ENCODE measurements around the gene RCL1.

RCL1 gene

DNA sequence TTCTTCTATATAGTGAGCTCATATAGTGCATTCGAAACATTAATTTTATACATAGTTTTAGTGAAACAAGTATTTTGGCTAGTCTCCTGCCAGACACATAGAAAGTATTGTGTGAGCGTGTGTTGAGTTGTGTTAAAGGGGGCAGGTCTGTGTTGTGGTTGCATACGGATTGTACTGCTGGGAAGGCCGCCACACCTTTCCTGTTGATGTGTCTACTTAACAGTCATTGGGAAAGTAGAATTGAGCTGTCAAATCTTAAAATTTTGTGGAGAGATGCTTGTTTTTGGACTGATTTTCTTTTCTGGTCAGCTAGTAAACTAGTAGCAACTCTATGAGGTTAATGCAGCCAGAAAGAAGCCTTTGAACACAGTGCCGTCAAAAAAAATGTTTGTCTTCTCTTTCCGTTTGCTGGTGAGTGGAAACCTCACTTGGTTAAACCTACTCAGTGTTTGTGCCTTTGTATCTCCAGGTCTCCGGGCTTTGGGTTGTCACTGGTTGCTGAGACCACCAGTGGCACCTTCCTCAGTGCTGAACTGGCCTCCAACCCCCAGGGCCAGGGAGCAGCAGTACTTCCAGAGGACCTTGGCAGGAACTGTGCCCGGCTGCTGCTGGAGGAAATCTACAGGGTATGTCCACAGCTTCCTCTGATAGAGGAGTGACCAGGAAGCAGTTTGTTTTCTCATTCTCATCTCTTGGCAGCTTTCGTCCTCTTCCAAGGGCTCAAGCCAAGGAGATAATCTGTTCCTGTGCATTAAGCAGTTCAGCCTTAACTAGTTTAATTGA is 51.5 kb downstream of the RCL1 start:
- DNase-seq = no peak

- DNase-seq = no peak
These were observed 56.6 kb downstream of the RCL1 start for GRCh38 chr9:4849369-4849768.

DNA sequence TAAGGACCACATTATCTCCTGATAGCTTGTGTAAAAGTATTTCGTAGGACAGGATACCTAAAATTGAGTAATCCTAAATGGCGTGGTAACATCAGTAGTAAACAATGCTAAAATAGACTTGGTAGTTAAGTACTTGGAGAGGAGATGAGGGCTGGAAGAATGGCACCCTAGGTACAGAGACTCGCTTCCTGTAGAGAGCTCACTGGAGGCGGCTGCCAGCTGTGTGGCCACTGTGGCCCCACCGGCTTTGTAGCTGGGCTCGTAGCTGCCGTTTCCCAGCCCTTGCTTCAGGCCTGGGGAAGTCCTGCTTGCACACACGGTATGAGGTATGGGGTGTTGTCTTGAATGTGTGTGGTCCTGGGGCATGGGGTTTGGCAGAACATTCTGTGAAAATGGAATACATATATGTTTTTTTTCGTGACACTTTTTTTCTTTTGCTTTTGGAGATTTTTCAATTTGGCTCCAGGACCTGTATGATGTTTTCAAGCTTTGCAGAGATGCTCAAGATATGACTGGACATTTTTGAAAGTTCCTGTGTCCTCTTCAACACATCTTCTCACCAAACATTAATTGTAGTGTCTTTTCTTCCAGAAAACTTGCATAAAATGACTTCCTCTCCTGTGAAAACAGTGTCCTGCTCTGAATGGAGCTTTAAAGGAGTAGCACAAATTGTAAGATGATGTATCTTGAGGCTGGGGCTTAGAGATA is 58.0 kb downstream of the RCL1 start:
- DNase-seq = no peak

- no peak for DNase-seq
These were observed 59.7 kb downstream of the RCL1 start for GRCh38 chr9:4852419-4852818.

GRCh38 chr9:4854265-4854590 is 61.5 kb downstream of the RCL1 start:
- DNase-seq = no peak

DNA sequence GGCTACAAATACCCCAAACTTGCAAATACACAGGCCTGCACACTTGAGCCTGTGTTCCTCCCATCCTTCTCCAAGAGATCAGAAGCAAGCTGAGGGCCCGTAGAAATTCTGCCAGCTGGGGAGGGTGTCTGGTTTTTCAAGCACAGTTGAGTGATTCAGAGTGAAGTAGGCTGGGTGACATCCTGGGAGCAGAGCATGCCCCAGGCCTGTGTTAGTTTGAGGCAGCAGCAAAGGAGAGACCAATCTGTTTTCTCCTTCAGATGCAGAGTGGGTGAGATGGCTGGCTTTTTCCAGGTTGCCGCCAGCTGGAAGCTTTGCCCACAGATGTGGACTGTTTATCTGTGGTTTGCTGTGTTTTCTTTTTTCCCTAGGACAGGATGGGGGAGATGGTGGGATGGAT is 63.1 kb downstream of the RCL1 start:
- no peak for DNase-seq

DNA sequence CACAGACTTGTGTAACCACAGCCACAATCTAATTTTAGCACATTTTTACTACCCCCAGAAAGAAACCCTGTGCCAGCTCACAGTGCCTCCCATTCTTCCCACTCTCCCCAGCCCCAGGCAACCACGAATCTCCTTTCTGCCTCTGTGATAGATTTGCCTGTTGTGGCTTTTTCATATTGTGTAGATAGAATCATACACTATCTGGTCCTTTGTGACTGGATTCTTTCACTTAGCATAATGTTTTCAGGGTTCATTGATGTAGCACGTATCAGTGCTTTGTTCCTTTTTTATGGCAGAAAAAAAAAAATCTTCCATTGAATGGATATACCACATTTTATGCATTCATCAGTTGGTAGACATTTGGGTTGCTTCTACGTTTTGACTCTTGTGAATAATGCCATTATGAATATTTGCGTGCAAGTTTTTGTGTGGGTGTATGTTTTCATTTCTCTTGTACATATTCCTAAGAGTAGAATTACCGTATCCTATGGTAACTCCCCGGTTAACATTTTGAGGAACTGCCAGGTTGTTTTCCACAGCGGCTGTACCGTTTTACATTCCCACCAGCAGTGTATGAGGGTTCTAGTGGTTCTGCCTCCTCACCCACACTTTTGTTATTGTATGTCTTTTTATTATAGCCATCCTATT is 64.5 kb downstream of the RCL1 start:
- no peak for DNase-seq

- DNase-seq = no peak
These were observed 66.3 kb downstream of the RCL1 start for GRCh38 chr9:4859035-4859434.

- no peak for DNase-seq
These were observed 67.6 kb downstream of the RCL1 start for GRCh38 chr9:4860383-4860782.

DNA sequence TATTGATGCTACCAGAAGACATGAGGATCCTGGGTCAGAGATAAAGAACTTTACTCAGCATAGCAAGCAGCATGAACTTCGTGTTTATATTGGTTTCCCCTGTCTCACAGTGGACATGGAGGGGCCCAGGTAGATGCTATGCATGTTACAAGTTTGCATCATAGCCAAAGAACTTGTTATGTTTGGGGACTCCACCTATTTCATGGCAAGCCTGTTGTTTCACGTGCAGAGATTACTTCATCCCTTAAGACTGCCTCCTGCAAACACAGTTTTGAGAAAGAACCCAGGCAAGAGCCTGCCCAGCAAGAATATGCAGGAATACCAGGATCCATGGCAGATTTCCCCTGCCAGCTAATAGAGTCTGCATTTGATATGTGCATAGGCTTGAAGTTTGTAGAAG is 68.4 kb downstream of the RCL1 start:
- no peak for DNase-seq

GRCh38 chr9:4861736-4862451 is 69.2 kb downstream of the RCL1 start:
- no peak for DNase-seq

- DNase-seq = no peak
These were observed 69.9 kb downstream of the RCL1 start for GRCh38 chr9:4862506-4863250.

DNA sequence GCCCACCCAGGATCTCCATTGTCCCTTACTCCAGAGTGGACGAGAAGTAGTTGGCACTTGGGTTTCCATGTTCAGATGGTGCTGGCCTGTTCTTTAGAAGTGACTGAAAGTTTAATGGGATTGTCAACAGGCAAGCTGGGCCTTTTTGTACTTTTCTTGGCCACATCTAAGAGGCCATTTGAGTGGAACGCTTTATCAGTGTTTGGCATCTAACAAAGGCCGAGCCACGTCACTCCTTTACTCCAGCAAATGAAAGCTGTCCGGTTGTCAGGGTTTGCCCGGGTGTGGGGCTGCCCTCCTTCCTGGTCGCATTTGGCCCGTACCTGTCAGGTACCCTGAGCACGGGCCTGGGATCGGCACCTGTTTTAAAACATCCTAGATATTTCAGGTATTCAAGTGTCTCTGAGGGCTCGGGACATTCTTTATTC is 71.5 kb downstream of the RCL1 start:
- DNase-seq = no peak

GRCh38 chr9:4864698-4865097 is 72.0 kb downstream of the RCL1 start:
- DNase-seq = no peak

GRCh38 chr9:4865681-4866080 is 72.9 kb downstream of the RCL1 start:
- DNase-seq = no peak

GRCh38 chr9:4866239-4866969 is 73.7 kb downstream of the RCL1 start:
- no peak for DNase-seq

GRCh38 chr9:4873066-4873465 is 80.3 kb downstream of the RCL1 start:
- no peak for DNase-seq

- DNase-seq = no peak
These were observed 82.8 kb downstream of the RCL1 start for GRCh38 chr9:4875559-4875958.

GRCh38 chr9:4879115-4879558 is 86.4 kb downstream of the RCL1 start:
- DNase-seq = no peak

- no peak for DNase-seq
These were observed 90.7 kb downstream of the RCL1 start for GRCh38 chr9:4883326-4883873.

- no peak for DNase-seq
These were observed 94.0 kb downstream of the RCL1 start for GRCh38 chr9:4886698-4887097.

DNA sequence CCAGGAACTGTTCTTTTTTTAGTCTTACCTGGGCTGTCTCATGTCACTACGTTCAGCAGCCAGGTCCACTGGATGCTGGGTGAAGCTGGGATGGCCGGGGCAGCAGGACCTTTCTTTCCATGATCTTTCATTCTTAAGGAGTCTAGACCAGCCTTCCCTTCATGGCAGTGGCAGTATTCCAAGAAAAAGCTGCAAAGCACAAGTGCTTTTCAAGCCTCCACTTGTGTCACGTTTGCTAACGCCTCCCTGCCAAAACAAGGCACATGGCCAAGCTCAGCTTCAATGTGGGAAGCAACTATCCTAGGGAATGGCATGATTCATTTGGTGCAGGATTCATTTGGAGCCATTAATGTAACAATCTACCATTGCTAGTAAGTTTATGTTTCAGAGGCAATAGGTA is 94.8 kb downstream of the RCL1 start:
- DNase-seq = no peak

Data from NCI-H524 treated with DMSO at 0.1 percent for 48 hours (cell line).